Fibroblast of skin of left quadriceps (primary cell): ENCODE data around the gene ARHGEF10L.

Experiments used
- DNase-seq, 2 experiments: peaks; one replicate each; pipeline ENCODE4 v3.0.0-alpha.2; 2013; ENCODE audit warnings: low read depth in 2 of 2

ARHGEF10L gene

DNA sequence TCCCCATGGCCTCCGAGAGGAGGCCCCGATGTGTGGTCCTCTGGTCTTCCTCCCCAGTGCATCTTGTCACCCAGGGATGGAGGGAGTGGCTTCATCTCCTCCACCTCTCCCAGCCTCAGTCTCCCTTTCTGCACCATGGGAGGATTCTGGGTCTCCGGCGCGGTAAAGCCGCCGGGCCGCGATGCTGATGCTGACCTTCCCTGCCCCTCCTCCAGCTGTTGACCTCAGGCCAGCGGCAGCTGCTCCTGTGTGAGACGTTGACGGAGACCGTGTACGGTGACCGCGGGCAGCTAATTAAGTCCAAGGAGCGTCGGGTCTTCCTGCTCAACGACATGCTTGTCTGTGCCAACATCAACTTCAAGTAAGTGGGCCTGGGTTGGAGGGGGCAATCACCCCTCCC, 92.6 kb downstream of the ARHGEF10L start:
- DNase-seq: no peak

DNA sequence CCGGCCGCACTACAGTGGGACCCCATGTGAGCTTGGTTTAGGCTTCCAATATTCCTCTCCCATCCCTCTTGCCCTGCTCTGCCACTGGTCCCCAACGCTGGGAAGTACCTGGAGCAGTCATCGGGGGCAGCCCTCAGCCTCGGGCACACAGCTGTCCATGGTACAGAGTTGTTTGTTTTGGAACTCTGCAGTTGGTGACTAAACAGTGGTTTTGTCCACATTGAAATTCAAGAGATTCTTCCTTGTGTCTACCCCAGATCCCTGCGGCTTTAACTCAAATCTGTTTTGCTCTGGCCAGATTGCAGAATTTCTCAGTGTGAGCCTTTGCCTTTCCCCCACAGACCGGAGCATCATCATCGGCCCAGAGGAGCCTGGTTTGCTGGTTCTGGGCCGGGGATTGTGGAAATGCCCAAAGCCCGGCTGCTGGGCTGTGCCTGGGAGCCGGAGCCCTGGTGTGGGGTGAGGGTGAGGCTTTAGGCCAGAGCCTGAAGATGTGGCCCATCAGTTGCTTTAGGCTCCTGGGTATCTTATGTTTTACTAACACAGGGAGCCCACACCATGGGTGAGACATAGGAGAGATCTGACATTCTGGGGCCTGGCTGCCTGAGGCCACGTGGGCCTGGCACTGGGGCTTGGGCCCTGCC, 93.2 kb downstream of the ARHGEF10L start:
- no peak for DNase-seq

DNA sequence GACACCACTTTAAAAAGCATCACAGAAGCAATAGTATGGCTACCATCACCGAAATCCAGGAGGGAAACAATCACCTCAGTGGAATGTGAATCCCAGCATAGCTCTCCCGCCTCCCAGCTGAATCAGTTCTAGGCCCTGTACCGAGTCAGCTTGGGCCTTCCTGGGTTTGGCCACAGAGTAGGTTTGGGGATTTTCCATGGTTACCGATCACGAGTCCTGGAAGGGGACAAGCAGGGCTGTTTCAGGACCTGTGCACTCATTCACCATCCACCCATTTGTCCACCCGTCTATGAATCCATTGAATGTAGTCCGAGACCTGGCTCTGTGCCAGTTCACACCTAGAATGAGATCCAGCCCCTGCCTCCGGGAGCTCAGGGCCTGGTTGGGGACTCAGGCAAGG, 94.2 kb downstream of the ARHGEF10L start:
- peak; percentile 10 to 19 for DNase-seq

- DNase-seq: no peak
These were observed 95.8 kb downstream of the ARHGEF10L start for GRCh38 chr1:17635276-17635675.

DNA sequence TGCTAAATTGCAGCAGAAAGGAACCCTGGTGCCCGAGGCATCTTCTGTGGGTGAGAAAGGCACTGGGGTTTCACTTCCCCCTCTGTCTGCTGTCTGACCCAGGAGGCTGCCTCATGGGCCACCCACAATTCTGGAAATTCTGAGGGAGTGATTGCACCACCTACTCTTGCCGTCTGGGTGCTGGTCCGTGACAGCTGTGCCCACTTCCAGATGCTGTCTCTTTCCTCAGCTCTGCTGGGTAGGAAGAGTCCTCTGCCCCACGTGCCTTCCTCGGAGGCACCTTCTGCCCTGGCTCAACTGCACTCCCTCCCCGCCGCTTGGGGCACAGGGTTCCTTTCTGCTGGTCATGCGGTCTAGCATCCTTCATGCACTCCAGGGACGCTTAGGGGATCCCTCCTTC, 96.3 kb downstream of the ARHGEF10L start:
- DNase-seq: no peak

DNA sequence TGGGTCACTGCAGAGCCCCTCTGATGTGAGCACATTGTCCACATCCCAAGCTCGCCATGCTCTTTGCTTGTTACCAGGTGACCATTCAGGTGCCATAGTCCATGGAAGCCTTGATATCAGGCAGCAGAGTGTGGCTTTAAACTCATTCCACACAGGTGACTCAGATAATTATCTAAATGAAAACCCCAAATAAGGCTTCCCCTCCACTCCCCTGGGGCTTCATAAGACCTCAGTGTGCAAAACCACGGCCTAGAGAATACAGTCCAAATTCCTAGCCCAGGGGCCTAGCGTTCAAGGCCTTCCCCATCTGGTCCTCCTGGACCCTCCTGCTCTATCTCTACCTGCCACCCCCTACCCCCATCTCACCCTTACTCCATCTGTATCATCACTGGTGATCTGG, 97.1 kb downstream of the ARHGEF10L start:
- DNase-seq: peak; percentile 51 to 58

DNA sequence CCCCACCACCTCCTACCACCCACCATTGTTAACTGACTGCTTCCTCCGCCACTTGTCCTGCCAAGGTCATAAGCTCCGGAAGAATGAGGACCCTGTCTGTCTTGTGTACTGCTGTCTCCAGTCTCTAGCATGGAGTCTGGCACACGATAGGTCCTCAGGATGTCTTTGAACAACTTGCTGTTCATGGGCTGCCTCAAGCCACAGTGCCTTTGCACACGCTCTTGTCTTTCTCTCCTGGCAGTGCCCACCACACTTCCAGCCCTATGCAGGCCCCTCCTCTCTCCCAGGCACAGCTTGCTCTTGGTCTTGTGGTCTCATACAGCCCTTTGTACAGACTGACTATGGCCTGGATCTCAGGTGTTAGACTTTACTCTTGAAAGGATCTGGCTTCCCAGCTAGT, 97.6 kb downstream of the ARHGEF10L start:
- DNase-seq: no peak

DNA sequence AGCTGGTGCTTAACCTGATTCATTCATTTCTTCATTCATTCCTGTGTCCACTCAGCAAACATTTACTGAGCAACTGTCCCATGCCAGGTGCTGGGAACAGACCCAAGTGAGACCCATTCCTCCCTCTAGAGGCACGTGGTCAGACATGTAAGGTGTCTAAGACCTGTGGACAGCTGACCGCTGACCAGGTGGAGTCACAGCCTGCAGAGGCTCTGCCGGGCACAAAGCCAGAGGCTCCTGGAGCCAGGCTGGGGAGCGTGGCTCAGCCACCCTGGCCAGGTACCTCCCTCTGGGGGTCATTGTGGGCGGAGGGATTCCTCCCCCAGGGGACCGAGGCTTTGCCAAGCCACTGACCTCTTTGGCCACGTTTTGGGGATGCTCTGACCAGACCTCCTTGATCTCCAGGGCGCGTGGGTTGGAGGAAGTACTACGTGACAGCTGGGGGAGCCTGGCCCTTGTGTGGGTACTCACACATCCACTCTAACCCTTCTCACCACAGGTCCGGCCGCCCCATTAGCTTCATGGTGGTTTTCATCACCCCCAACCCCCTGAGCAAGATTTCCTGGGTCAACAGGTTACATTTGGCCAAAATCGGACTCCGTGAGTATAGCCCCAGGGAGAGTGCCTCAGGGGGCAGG, 100.3 kb downstream of the ARHGEF10L start:
- DNase-seq: no peak

DNA sequence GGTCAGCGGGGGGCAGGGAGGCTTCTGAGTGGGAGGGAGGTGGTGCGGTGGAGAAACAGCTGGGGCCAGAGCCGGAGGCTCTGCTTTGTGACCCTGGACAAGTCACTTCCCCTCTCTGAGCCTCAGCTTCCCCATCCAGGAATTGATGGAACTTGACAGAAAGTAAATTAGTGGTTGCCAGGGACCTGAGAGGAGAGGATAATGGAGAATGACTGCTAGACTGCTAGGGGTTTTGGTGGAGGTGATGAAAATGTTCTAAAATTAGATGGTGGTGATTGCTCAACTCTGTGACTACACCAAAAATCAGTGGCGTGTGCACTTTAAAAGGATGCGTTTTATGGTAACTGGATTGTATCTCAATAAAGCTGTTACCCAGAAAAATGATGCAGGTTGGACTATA, 100.9 kb downstream of the ARHGEF10L start:
- no peak for DNase-seq

DNA sequence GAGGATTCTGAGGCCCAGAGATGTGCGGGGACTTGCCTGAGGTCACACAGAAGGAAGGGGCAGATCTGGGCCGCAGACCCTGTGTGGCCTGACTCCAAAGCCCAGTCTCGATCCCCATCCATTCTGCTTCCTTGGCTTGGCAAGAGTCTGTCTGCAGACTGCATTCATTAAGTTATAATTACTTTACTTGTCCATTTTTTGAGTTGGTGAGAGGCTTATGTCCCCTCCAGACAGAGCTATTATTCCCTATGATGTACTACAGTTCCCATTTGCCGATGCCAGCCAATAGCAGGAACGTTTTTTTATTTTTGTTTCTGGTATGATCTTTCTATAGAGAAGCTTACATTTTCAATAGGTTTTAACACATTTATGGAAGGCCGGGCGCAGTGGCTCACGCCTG, 101.5 kb downstream of the ARHGEF10L start:
- DNase-seq: no peak

- no peak for DNase-seq
These were observed 102.7 kb downstream of the ARHGEF10L start for GRCh38 chr1:17642169-17642568.

DNA sequence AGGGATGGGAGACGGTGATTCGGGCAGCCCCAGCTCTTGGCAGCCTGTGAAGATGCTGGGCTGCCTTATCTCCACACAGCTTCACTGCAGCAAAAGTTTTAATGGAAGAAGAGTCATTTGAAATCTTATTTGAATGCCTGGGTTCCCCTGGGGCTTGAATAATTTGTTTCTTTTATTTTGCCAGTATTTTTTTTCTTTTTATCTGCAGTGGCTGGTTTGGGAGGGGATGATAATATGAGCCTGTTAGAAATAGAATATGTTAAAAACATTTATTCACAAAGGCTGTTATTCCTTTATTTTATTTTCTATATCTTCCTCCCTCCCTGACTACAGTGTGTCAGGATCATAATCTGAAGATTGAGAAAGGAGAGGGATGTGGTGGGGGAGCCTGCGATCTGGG, 103.4 kb downstream of the ARHGEF10L start:
- DNase-seq: no peak

DNA sequence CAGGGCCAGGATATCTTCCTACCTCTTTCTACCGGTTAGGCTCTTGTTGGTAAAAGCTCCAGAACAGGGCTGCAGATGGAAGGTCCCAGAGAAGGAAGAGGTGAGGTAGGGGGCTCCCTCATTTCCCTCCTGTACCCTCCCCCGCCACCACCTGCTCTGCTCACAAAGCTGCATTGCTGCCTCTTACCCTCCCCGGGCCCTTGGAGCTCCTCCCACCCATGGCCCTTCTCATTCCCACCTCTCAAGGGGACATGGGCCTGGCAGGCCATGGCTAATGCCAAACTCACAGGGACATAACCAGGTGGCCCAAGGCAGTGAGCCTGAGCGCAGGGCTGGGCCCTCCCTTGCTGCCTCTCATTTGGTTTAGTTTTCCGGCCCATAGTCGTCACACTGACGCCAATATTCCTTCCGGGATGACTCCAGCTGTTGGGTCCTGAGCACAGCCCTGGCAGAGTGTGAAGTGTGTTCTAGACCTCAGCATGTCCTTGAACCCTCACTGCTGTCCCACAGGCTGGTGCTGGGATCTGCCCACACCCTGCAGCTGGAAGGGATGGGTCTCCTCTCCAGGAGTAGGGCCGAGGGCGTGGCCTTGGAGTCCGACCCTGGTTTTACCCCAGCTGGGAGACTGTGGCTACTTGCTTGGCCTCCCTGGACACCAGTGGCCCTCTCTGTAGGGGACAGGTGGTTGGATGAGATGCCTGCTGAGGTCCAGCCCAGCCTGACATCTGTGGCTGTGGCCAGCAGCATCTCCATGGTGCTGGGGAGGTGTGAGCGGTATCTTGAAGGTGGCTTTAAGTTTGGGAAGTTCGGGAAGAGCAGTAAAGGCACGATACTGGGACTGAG, 104.6 kb downstream of the ARHGEF10L start:
- no peak for DNase-seq

- DNase-seq: no peak
These were observed 105.8 kb downstream of the ARHGEF10L start for GRCh38 chr1:17645068-17645911.

DNA sequence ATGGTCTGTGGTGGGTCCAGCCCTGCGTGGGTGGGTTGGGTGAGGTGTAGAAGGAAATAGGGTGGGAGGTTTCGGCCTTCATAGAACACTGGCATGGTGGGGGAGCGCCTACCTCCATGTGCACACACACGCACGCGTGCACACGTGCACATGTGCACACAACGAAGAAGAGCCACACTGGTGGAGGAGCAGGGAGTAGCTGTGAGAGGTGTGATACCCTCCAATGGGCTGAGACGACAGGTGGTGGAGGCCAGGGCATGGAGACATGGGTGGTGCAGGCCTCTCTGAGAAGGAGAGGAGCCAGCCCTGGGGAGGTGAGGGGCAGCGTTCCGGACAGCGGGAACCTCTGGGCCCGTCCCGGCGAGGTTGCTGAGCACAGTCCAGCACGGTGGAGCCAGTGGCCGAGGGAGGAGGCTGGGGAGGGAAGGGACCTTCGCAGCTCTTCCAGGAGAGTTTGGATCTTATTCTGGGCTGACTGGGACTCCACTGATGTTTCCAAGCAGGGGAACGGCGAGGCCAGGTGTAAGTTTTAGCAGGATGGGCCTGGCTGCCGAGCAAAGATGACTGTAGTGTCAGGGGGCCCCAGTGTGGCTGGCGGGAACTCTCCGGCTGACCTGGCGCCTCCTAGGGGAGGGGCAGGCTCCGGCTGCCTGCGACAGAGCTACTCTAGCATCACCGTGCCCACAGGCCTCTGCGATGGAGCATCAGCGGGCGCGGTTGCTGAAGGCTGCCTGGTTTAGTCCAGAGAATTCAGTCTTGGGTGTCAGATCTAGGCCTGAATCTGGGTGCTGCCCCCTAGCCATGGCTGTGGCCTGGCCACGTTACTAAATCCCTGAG, 107.2 kb downstream of the ARHGEF10L start:
- DNase-seq: no peak

GRCh38 chr1:17648457-17649145, 109.1 kb downstream of the ARHGEF10L start:
- no peak for DNase-seq

GRCh38 chr1:17649371-17650106, 110.0 kb downstream of the ARHGEF10L start:
- no peak for DNase-seq

DNA sequence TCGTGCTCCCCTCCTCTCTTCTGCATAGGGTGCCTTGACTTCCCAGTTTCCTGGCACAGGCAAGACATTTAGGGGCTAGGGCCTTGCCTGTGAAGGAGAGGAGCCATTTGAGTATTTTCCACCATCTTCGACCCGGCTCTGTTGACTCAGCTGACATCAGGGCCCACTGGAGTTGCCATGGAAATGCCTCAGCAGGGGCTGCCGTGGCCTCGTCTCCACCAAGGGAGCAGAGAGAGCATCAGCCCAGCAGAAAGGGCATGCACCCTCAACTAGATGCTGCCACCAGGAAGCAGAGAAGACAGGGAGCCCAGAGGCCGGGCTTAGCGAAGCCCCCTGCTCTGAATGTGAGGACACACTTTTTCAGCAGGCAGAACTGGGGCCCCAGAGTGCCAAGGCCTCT, 113.8 kb downstream of the ARHGEF10L start:
- no peak for DNase-seq

- no peak for DNase-seq
These were observed 114.3 kb downstream of the ARHGEF10L start for GRCh38 chr1:17653728-17654351.
